Activated T-cell treated with anti-CD3 and anti-CD28 coated beads, Interleukin-2, amount 50 U/mL, for 24 hours (primary cell): ENCODE data around the gene GPR137.
"Not testable (repeated sequence)": the region's sequence is repeated elsewhere in the genome, so short reads cannot be mapped to it uniquely, and the experiment has no call there.

ENCODE experiments used
- DNase-seq: peaks from one replicate; pipeline ENCODE4 v3.0.0-alpha.2; 2020
- H3K27ac Mint-ChIP-seq: 2 replicates; pipeline ENCODE4 v1.8.0; 2020; ENCODE audit warnings: mild to moderate bottlenecking, mixed read lengths
- H3K27me3 Mint-ChIP-seq: 2 replicates; pipeline ENCODE4 v1.8.0; 2020; ENCODE audit warnings: mixed read lengths
- H3K36me3 Mint-ChIP-seq: 2 replicates; pipeline ENCODE4 v1.8.0; 2020; ENCODE audit warnings: low read depth, mixed read lengths
- H3K4me1 Mint-ChIP-seq: 2 replicates; pipeline ENCODE4 v1.8.0; 2020; ENCODE audit warnings: low read depth, mixed read lengths
- H3K4me3 Mint-ChIP-seq: 2 replicates; pipeline ENCODE4 v1.8.0; 2020; ENCODE audit warnings: mild to moderate bottlenecking, moderate library complexity, mixed read lengths
- H3K9me3 Mint-ChIP-seq: 2 replicates; pipeline ENCODE4 v1.8.0; 2020; ENCODE audit warnings: mixed read lengths

The GPR137 gene

GRCh38 chr11:64318766-64319761 lies 33.4 kb downstream of the GPR137 start:
- H3K36me3 Mint-ChIP-seq, result peaks cover 60% of the 10 kb centered on the region
- DNase-seq, result no peak
- H3K4me3 Mint-ChIP-seq, result peak overlapping the region; percentile 98
- H3K27ac Mint-ChIP-seq, result peak overlapping the region; percentile 98
- H3K27me3 Mint-ChIP-seq, result no peaks in the 10 kb centered on the region
- no peaks in the 10 kb centered on the region for H3K9me3 Mint-ChIP-seq
- H3K4me1 Mint-ChIP-seq, result peaks cover 36% of the 10 kb centered on the region

- H3K9me3 Mint-ChIP-seq, result no peaks in the 10 kb centered on the region
- peaks cover 28% of the 10 kb centered on the region for H3K4me1 Mint-ChIP-seq
- H3K36me3 Mint-ChIP-seq, result peaks cover 47% of the 10 kb centered on the region
- DNase-seq, result no peak
- H3K27me3 Mint-ChIP-seq, result no peaks in the 10 kb centered on the region
- no peak overlapping the region for H3K27ac Mint-ChIP-seq
- no peak overlapping the region for H3K4me3 Mint-ChIP-seq
Observed at GRCh38 chr11:64320556-64320955, 34.9 kb downstream of the GPR137 start.

GRCh38 chr11:64321026-64321425 lies 35.4 kb downstream of the GPR137 start:
- Mint-ChIP-seq H3K27ac (peak overlapping the region; percentile 39), H3K4me1 (peaks cover 28% of the 10 kb centered on the region), H3K27me3 (no peaks in the 10 kb centered on the region), H3K36me3 (peaks cover 46% of the 10 kb centered on the region), H3K4me3 (no peak overlapping the region), H3K9me3 (no peaks in the 10 kb centered on the region)
- no peak for DNase-seq

GRCh38 chr11:64321533-64321932 lies 35.9 kb downstream of the GPR137 start:
- Mint-ChIP-seq H3K4me1 (peaks cover 23% of the 10 kb centered on the region), H3K4me3 (no peak overlapping the region), H3K27me3 (no peaks in the 10 kb centered on the region), H3K36me3 (peaks cover 41% of the 10 kb centered on the region), H3K27ac (no peak overlapping the region), H3K9me3 (no peaks in the 10 kb centered on the region)
- DNase-seq, result no peak

- no peaks in the 10 kb centered on the region for H3K27me3 Mint-ChIP-seq
- H3K27ac Mint-ChIP-seq, result no peak overlapping the region
- H3K36me3 Mint-ChIP-seq, result peaks cover 28% of the 10 kb centered on the region
- H3K4me1 Mint-ChIP-seq, result peaks cover 15% of the 10 kb centered on the region
- no peak overlapping the region for H3K4me3 Mint-ChIP-seq
- no peak for DNase-seq
- no peaks in the 10 kb centered on the region for H3K9me3 Mint-ChIP-seq
Observed at GRCh38 chr11:64322925-64323260, 37.2 kb downstream of the GPR137 start.

- Mint-ChIP-seq H3K9me3 (no peaks in the 10 kb centered on the region), H3K36me3 (peaks cover 24% of the 10 kb centered on the region), H3K27me3 (no peaks in the 10 kb centered on the region), H3K4me1 (peaks cover 15% of the 10 kb centered on the region), H3K4me3 (no peak overlapping the region), H3K27ac (no peak overlapping the region)
- no peak for DNase-seq
Observed at GRCh38 chr11:64323373-64323772, 37.7 kb downstream of the GPR137 start.

GRCh38 chr11:64323984-64324383 lies 38.3 kb downstream of the GPR137 start:
- H3K4me3 Mint-ChIP-seq, DNase-seq, H3K9me3 Mint-ChIP-seq, H3K27me3 Mint-ChIP-seq: not testable (repeated sequence)
- Mint-ChIP-seq H3K36me3 (peaks cover 22% of the 10 kb centered on the region), H3K27ac (peak overlapping the region; percentile 34), H3K4me1 (peaks cover 12% of the 10 kb centered on the region)

- Mint-ChIP-seq H3K27me3 (no peaks in the 10 kb centered on the region), H3K4me1 (peaks cover 4% of the 10 kb centered on the region), H3K4me3 (no peak overlapping the region), H3K27ac (no peak overlapping the region), H3K36me3 (peaks cover 20% of the 10 kb centered on the region), H3K9me3 (no peaks in the 10 kb centered on the region)
- DNase-seq, result no peak
Observed at GRCh38 chr11:64324692-64325469, 39.2 kb downstream of the GPR137 start.

- DNase-seq, result no peak
- Mint-ChIP-seq H3K36me3 (no peaks in the 10 kb centered on the region), H3K4me3 (no peak overlapping the region), H3K27ac (no peak overlapping the region), H3K27me3 (no peaks in the 10 kb centered on the region), H3K4me1 (peaks cover 10% of the 10 kb centered on the region), H3K9me3 (no peaks in the 10 kb centered on the region)
Observed at GRCh38 chr11:64327375-64327774, 41.7 kb downstream of the GPR137 start.

GRCh38 chr11:64327993-64328392 lies 42.3 kb downstream of the GPR137 start:
- DNase-seq, result no peak
- no peaks in the 10 kb centered on the region for H3K9me3 Mint-ChIP-seq
- H3K4me1 Mint-ChIP-seq, result peaks cover 12% of the 10 kb centered on the region
- no peaks in the 10 kb centered on the region for H3K27me3 Mint-ChIP-seq
- H3K27ac Mint-ChIP-seq, result no peak overlapping the region
- no peak overlapping the region for H3K4me3 Mint-ChIP-seq
- H3K36me3 Mint-ChIP-seq, result no peaks in the 10 kb centered on the region

GRCh38 chr11:64330888-64331287 lies 45.2 kb downstream of the GPR137 start:
- Mint-ChIP-seq H3K9me3 (no peaks in the 10 kb centered on the region), H3K27ac (no peak overlapping the region), H3K36me3 (peaks cover 5% of the 10 kb centered on the region), H3K27me3 (no peaks in the 10 kb centered on the region), H3K4me1 (peaks cover 27% of the 10 kb centered on the region), H3K4me3 (no peak overlapping the region)
- DNase-seq, result no peak

GRCh38 chr11:64331569-64332371 lies 46.1 kb downstream of the GPR137 start:
- peaks cover 28% of the 10 kb centered on the region for H3K4me1 Mint-ChIP-seq
- DNase-seq, result peak; percentile 81
- H3K27me3 Mint-ChIP-seq, result no peaks in the 10 kb centered on the region
- H3K27ac Mint-ChIP-seq, result peak overlapping the region; percentile 82
- H3K4me3 Mint-ChIP-seq, result no peak overlapping the region
- H3K9me3 Mint-ChIP-seq, result no peaks in the 10 kb centered on the region
- peaks cover 5% of the 10 kb centered on the region for H3K36me3 Mint-ChIP-seq

GRCh38 chr11:64333556-64333955 lies 47.9 kb downstream of the GPR137 start:
- DNase-seq, result no peak
- Mint-ChIP-seq H3K27me3 (no peaks in the 10 kb centered on the region), H3K4me1 (peaks cover 39% of the 10 kb centered on the region), H3K27ac (no peak overlapping the region), H3K36me3 (peaks cover 18% of the 10 kb centered on the region), H3K9me3 (no peaks in the 10 kb centered on the region), H3K4me3 (no peak overlapping the region)
